ENCODE measurements around the gene CBX5. TPM values are rescaled to one million over a fixed set of nuclear protein-coding genes. Genes with fewer than 3 reads are reported as not detected.

The CBX5 gene
- total and polyA plus RNA-seq, 9 of the 15 experiments (the other 6 are each of a cell fraction or from before 2014, with no cell fraction given): 32.6 to 102 (median 59.2) TPM

- TF ChIP-seq FOXK2 (conservative IDR thresholded peaks at IDR 0.05 in 1 of 2, IDR thresholded peaks at IDR 0.05 in 1 of 2; ENCODE audit: low read depth in 2 of 2): no peak
- TF ChIP-seq LEF1 (IDR thresholded peaks at IDR 0.05): no peak
- TF ChIP-seq PRPF4 (IDR thresholded peaks at IDR 0.05; ENCODE audit: insufficient read depth, low read depth, low read length, poor library complexity, severe bottlenecking): no peak
- TF ChIP-seq SMAD4 (CRISPR knock-in tag; conservative IDR thresholded peaks at IDR 0.05): peak; percentile 52; the same call in 1 of the 2 replicates
- no peak for TF ChIP-seq USF2 (CRISPR knock-in tag; IDR thresholded peaks at IDR 0.05)
- no peak for TF ChIP-seq GATA2 (CRISPR knock-in tag; IDR thresholded peaks at IDR 0.05)
- no peak for TF ChIP-seq ZNF512 (tag; IDR thresholded peaks at IDR 0.05)
- TF ChIP-seq SAFB2 (IDR thresholded peaks at IDR 0.05; ENCODE audit: borderline replicate concordance, low read depth, low read length, severe bottlenecking): no peak
- no peak for TF ChIP-seq CBFA2T2 (conservative IDR thresholded peaks at IDR 0.05)
- peak; percentile 99 to 100 (median 99) for TF ChIP-seq CTCF (IDR thresholded peaks at IDR 0.05 in 2 of 3, conservative IDR thresholded peaks at IDR 0.05 in 1 of 3; ENCODE audit: insufficient read depth in 2 of 3, low read depth in 1 of 3, low read length in 3 of 3)
- TF ChIP-seq BRD9 (IDR thresholded peaks at IDR 0.05; ENCODE audit: low read depth, partially characterized antibody): no peak
- no peak for TF ChIP-seq DMBX1 (CRISPR knock-in tag; IDR thresholded peaks at IDR 0.05; ENCODE audit: borderline replicate concordance)
- TF ChIP-seq RBBP5 (IDR thresholded peaks at IDR 0.05; ENCODE audit: borderline replicate concordance, insufficient read depth, low read length, poor library complexity, severe bottlenecking): no peak
- TF ChIP-seq PTRF (tag; IDR thresholded peaks at IDR 0.05): no peak
- TF ChIP-seq ZBTB7A (IDR thresholded peaks at IDR 0.05; ENCODE audit: borderline replicate concordance, control insufficient read depth, low read depth, low read length): peak; percentile 100
- TF ChIP-seq CBX1 (IDR thresholded peaks at IDR 0.05; ENCODE audit: low read depth): peak; percentile 79; the same call in 1 of the 2 replicates
- TF ChIP-seq ZNF398 (CRISPR knock-in tag; IDR thresholded peaks at IDR 0.05): no peak
- TF ChIP-seq ZNF197 (CRISPR knock-in tag; IDR thresholded peaks at IDR 0.05; ENCODE audit: low read depth): no peak
Measured at GRCh38 chr12:54214553-54215406, 65.1 kb downstream of the CBX5 start (continued).
